AG09319 (cell line): Measurements from ENCODE around the gene SIRT2.
"Not testable (repeated sequence)": the region's sequence is repeated elsewhere in the genome, so short reads cannot be mapped to it uniquely, and the experiment has no call there.

Experiments
- DNase-seq: peaks from one replicate; pipeline ENCODE4 v3.0.0-alpha.2; 2010; ENCODE audit warnings: low read depth; ENCODE audit errors: extremely low read depth
- CTCF ChIP-seq: IDR thresholded peaks from 2 replicates; pipeline ENCODE4 v1.5.1; 2011; ENCODE audit warnings: low read depth, mild to moderate bottlenecking, inconsistent platforms, low read length, moderate library complexity

Gene SIRT2

DNA sequence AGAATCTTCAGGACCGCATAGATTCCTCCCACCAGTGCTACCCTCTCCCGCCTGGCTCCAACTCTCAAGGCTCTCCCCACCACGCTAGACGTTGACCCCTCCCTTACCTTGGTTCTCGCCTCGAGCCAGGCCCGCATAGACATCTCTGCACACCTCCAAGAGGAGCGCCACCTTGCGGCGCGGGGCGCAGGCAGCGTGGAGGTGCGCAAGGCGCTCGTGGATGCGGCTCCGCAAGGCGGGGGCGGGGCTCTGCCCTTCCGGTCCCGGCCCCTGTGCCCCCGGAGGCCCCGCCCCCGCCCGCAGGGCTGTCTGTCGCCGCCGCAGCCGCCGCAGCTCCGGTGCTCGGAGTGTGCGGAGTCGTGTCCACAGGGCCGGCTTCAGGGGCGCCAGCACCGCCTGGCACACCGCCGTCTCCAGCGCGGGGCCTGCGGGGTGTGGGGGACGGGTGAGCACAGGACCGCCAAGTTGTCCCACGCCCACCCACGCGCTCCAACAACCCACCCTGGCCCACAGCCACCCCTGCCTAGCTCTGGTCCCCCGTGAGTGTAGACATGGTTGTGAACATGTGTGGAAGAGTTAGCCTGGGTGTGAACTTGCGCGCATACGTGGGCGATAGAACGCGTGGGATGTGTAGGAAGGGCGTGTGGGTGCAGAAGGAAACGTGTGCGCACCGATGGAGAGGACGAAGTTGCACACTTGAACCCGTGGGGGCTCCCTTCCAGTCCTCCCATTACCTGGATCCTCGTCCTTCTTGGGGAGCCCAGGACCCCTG is 29.4 kb downstream of the SIRT2 start:
- peak; percentile 75 for TF ChIP-seq CTCF
- DNase-seq: no peak

- TF ChIP-seq CTCF: no peak
- no peak for DNase-seq
Observed at GRCh38 chr19:38869160-38869835, 30.1 kb downstream of the SIRT2 start.

- DNase-seq: no peak
- TF ChIP-seq CTCF: no peak
Observed at GRCh38 chr19:38868551-38868950, 30.9 kb downstream of the SIRT2 start.

- no peak for TF ChIP-seq CTCF
- no peak for DNase-seq
Observed at GRCh38 chr19:38867171-38867780, 32.1 kb downstream of the SIRT2 start.

DNA sequence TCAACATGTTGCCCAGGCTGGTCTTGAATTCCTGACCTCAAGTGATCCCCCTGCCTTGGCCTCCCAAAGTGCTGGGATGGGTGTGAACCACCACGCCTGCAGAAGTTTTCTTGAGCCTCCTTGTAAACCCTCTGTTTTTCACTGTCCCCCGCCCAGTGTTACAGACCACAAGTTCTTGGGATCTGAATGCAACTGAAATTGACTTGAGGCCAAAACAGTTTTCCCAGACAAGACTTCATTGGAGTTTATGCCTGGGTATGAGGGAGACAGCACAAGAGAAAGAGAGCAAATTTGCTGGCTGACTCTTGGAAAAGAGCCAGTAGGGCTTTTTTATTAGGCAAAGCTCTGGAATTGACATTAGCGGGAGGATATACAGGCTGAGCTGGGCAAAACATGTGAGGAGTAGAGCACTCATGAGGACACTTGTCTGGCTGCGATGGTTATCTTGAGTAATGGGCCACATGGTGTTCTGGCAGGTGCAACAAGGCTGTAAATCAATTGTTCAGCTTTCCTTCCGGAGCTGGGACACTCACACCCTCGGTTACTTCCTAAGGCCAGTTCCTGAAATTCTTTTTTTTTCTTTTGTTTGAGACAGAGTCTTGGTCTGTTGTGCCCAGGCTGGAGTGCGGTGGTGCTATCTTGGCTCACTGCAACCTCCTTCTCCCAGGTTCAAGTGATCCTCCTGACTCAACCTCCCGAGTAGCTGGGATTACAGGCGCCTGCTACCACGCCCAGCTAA is 36.9 kb downstream of the SIRT2 start:
- DNase-seq: no peak
- no peak for TF ChIP-seq CTCF

- TF ChIP-seq CTCF: no peak
- no peak for DNase-seq
Observed at GRCh38 chr19:38861368-38861767, 38.0 kb downstream of the SIRT2 start.

DNA sequence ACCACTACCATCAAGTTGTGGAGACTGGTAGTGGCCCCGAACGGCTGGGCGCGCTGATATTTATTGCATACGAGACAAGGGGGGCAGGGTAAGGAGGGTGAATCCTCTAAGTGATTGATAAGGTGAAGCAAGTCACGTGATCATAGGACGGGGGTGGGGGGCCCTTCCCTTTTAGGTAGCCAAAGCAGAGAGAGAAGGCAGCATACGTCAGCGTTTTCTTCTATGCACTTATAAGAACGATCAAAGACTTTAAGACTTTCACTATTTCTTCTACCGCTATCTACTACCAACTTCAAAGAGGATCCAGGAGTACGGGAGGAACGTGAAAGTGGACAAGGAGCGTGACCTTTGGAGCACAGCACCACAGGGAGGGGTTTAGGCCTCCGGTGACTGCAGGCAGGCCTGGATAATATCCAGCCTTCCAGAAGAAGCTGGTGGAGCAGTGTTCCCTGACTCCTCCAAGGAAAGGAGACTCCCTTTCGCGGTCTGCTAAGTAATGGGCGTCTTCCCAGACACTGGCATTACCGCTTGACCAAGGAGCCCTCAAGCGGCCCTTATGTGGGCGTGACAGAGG is 39.7 kb downstream of the SIRT2 start:
- not testable (repeated sequence) for DNase-seq
